Vagina (tissue), 2 donors: ENCODE measurements around the gene RNU7-1.

ENCODE experiments used
- POLR2A ChIP-seq, 2 donors: fragments of 450-650 bp; IDR thresholded peaks; one replicate each; pipeline ENCODE4 v1.6.1; 2017; ENCODE audit warnings: antibody characterized with exemption in 2 of 2, mild to moderate bottlenecking in 2 of 2, moderate library complexity in 2 of 2
- POLR2AphosphoS5 ChIP-seq, 2 donors: sonication (generic); formaldehyde crosslinking; IDR thresholded peaks; one replicate each; pipeline ENCODE4 v1.9.0; 2017; ENCODE audit warnings: antibody characterized with exemption in 2 of 2, mild to moderate bottlenecking in 2 of 2, low read depth in 1 of 2; ENCODE audit not compliant: insufficient read depth in 1 of 2
- TF ChIP-seq, protein P1 (sequence below), 3 experiments: fragments of 450-650 bp in 2 of 3; fragments of 200-600 bp in 1 of 3; sonication (generic) in 1 of 3; IDR thresholded peaks; one replicate each; pipeline ENCODE4 v1.5.1; 2017 to 2019; ENCODE audit warnings: antibody characterized with exemption in 3 of 3, mild to moderate bottlenecking in 2 of 3, moderate library complexity in 2 of 3

- TF ChIP-seq POLR2A (IDR thresholded peaks at IDR 0.05): no peak
- TF ChIP-seq, protein P1, sequence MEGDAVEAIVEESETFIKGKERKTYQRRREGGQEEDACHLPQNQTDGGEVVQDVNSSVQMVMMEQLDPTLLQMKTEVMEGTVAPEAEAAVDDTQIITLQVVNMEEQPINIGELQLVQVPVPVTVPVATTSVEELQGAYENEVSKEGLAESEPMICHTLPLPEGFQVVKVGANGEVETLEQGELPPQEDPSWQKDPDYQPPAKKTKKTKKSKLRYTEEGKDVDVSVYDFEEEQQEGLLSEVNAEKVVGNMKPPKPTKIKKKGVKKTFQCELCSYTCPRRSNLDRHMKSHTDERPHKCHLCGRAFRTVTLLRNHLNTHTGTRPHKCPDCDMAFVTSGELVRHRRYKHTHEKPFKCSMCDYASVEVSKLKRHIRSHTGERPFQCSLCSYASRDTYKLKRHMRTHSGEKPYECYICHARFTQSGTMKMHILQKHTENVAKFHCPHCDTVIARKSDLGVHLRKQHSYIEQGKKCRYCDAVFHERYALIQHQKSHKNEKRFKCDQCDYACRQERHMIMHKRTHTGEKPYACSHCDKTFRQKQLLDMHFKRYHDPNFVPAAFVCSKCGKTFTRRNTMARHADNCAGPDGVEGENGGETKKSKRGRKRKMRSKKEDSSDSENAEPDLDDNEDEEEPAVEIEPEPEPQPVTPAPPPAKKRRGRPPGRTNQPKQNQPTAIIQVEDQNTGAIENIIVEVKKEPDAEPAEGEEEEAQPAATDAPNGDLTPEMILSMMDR (IDR thresholded peaks at IDR 0.05): no peak
- no peak for TF ChIP-seq POLR2AphosphoS5 (IDR thresholded peaks at IDR 0.05; ENCODE audit: insufficient read depth in 1 of 2, low read depth in 1 of 2)
These were observed 4.5 kb upstream of the RNU7-1 start for GRCh38 chr12:6939191-6939540.
